Stomach (tissue), 9 donors: ENCODE results near the gene CD300E. TPM values are rescaled to one million over a fixed set of nuclear protein-coding genes. Genes with fewer than 3 reads are reported as not detected.
A peak's percentile ranks its signal among the peaks of the same experiment; 100 is the strongest.

Experiments
- DNase-seq, 2 donors: peaks; one replicate each; pipeline versions ENCODE4 v3.0.0 to v3.0.0-alpha.2; 2013 to 2019
- H3K27ac ChIP-seq, 5 donors: fragments of 200-600 bp in 4 of 5; sonication (generic) in 4 of 5; one replicate each; pipeline ENCODE4 v1.5.1; 2013 to 2019; ENCODE audit warnings: mild to moderate bottlenecking in 1 of 5, moderate library complexity in 1 of 5
- H3K27me3 ChIP-seq, 3 donors: fragments of 200-600 bp; sonication (generic); one replicate each; pipeline ENCODE4 v1.5.1; 2017 to 2019; ENCODE audit warnings: mixed run types in 1 of 3
- H3K36me3 ChIP-seq, 4 donors: fragments of 200-600 bp; sonication (generic); 1 replicate in 3 of 4; 2 replicates in 1 of 4; pipeline ENCODE4 v1.5.1; 2016 to 2019
- H3K4me1 ChIP-seq, 4 donors: fragments of 200-600 bp; sonication (generic); one replicate each; pipeline ENCODE4 v1.5.1; 2016 to 2019
- H3K4me3 ChIP-seq, 4 donors: fragments of 200-600 bp; sonication (generic) in 3 of 4; one replicate each; pipeline ENCODE4 v1.5.1; 2016 to 2019; ENCODE audit warnings: mild to moderate bottlenecking in 1 of 4
- H3K9me3 ChIP-seq, 4 donors: fragments of 200-600 bp; sonication (generic); one replicate each; pipeline ENCODE4 v1.5.1; 2016 to 2019
- EP300 ChIP-seq: sonication (generic); formaldehyde crosslinking; IDR thresholded peaks from one replicate; pipeline ENCODE4 v1.6.1; 2017; ENCODE audit warnings: antibody characterized with exemption
- POLR2A ChIP-seq, 4 donors: fragments of 450-650 bp; IDR thresholded peaks; one replicate each; pipeline ENCODE4 v1.6.1; 2016; ENCODE audit warnings: antibody characterized with exemption in 4 of 4, control low read depth in 2 of 4, mild to moderate bottlenecking in 1 of 4, moderate library complexity in 1 of 4
- POLR2AphosphoS5 ChIP-seq, 3 donors: sonication (generic); formaldehyde crosslinking; IDR thresholded peaks; one replicate each; pipeline ENCODE4 v1.6.1; 2016; ENCODE audit warnings: antibody characterized with exemption in 3 of 3
- WGBS, 5 donors: extraction: QIAGEN DNeasy Blood & Tissue Kit in 3 of 5; methylation state at CpG; one replicate each; pipeline versions ENCODE4 v1.1.5 to v1.1.7; 2013 to 2018; 5-methylcytosine and 5-hydroxymethylcytosine counted together
- intact Hi-C: fragments of 100-400 bp; cut with DNase I; formaldehyde crosslinking; loops from one replicate; pipeline ENCODE4 v1.15.1; 2023; ENCODE audit warnings: low total_unique reads
- polyA plus RNA-seq, 3 donors: library from polyadenylated mRNA; stranded (reverse); fragments of 200-250 nt; gene quantifications; one replicate each; pipeline ENCODE4 v1.2.3, GENCODE V29; 2013
- total RNA-seq, 5 donors: library from RNA; depleted of rRNA; stranded (reverse); fragments of >200 nt; gene quantifications; one replicate each; pipeline versions ENCODE4 v1.1.0 to v1.2.3, GENCODE V29; 2014 to 2016
- TF ChIP-seq, protein P1 (sequence below), 7 experiments: fragments of 450-650 bp in 4 of 7; fragments of 200-600 bp in 3 of 7; sonication (generic) in 3 of 7; IDR thresholded peaks; one replicate each; pipeline ENCODE4 v1.5.1; 2016 to 2019; ENCODE audit warnings: antibody characterized with exemption in 7 of 7, control low read depth in 2 of 7, mild to moderate bottlenecking in 1 of 7
- donor health status: healthy with polysubstance abuse.
- donor health status: Bipolar disorder and iron deficiency.
- donor health status: healthy.

The CD300E gene
- total and polyA plus RNA-seq, 8 donors, result 0.15 to 7.6 (median 0.37) TPM; not detected in 3

DNA sequence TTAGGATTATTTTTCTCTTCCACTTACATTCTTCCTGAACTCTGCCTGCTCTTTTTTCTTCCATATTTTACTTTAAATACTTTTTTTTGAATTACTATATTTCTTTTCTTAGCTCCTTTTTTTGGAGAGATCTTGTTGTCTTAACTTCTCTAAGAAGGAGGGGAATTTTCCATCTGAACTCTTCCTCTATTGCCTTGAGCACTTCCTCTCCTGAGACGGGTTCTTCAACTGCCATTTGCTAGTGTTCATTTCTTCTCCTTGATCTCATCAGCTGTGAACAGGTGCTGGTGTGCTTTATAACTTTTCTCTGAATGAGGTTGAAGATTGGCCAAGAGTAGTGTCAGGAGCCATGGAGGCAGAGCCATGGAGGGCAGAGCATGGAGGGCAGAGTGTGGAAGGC is 16.3 kb downstream of the CD300E start:
- Histone ChIP-seq H3K4me1 (peaks cover 0 to 12% (median 2%) of the 10 kb centered on the region in 4 donors), H3K27me3 (peaks cover 0 to 40% (median 5%) of the 10 kb centered on the region in 3 donors), H3K36me3 (no peaks in the 10 kb centered on the region), H3K4me3 (no peak overlapping the region), H3K9me3 (no peaks in the 10 kb centered on the region), H3K27ac (no peak overlapping the region)
- intact Hi-C loops, result no loop called here
- DNase-seq, result no peak
- TF ChIP-seq POLR2AphosphoS5 (IDR thresholded peaks at IDR 0.05) (no peak), POLR2A (IDR thresholded peaks at IDR 0.05) (no peak), EP300 (no peak)
- TF ChIP-seq, protein P1, sequence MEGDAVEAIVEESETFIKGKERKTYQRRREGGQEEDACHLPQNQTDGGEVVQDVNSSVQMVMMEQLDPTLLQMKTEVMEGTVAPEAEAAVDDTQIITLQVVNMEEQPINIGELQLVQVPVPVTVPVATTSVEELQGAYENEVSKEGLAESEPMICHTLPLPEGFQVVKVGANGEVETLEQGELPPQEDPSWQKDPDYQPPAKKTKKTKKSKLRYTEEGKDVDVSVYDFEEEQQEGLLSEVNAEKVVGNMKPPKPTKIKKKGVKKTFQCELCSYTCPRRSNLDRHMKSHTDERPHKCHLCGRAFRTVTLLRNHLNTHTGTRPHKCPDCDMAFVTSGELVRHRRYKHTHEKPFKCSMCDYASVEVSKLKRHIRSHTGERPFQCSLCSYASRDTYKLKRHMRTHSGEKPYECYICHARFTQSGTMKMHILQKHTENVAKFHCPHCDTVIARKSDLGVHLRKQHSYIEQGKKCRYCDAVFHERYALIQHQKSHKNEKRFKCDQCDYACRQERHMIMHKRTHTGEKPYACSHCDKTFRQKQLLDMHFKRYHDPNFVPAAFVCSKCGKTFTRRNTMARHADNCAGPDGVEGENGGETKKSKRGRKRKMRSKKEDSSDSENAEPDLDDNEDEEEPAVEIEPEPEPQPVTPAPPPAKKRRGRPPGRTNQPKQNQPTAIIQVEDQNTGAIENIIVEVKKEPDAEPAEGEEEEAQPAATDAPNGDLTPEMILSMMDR (IDR thresholded peaks at IDR 0.05), result no peak
- WGBS, 5 donors, result 52 to 66% (median 63%) methylated on average over 1 of the region's 1 CpG

DNA sequence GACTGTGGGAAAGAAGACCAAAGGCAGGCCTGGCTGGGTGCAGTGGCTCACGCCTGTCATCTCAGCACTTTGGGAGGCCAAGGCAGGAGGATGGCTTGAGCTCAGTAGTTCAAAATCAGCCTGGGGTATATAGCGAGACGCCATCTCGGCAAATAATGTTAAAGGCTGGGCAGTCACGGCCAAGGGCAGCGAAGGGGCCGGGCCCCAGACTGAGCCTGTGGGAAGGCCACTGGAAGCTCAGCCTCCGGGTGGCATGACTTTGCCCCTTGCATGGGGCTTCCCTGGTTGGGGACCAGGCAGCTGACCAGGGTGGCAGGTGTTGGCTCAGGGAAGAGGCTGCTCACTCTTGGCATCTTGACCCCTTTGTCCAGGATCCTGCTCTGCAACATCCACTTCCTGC is 17.5 kb downstream of the CD300E start:
- no peak for TF ChIP-seq POLR2A (IDR thresholded peaks at IDR 0.05)
- TF ChIP-seq EP300, result no peak
- TF ChIP-seq, protein P1 (IDR thresholded peaks at IDR 0.05), result no peak
- no peak for TF ChIP-seq POLR2AphosphoS5 (IDR thresholded peaks at IDR 0.05)
- H3K4me3 ChIP-seq, result no peak overlapping the region
- peaks cover 0 to 40% (median 5%) of the 10 kb centered on the region in 3 donors for H3K27me3 ChIP-seq
- 80 to 92% (median 87%) methylated on average over 8 of the region's 8 CpGs for WGBS, 5 donors
- DNase-seq, result no peak
- H3K4me1 ChIP-seq, result peaks cover 0 to 12% (median 2%) of the 10 kb centered on the region in 4 donors
- H3K9me3 ChIP-seq, result no peaks in the 10 kb centered on the region
- intact Hi-C loops, result no loop called here
- no peak overlapping the region for H3K27ac ChIP-seq
- no peaks in the 10 kb centered on the region for H3K36me3 ChIP-seq

DNA sequence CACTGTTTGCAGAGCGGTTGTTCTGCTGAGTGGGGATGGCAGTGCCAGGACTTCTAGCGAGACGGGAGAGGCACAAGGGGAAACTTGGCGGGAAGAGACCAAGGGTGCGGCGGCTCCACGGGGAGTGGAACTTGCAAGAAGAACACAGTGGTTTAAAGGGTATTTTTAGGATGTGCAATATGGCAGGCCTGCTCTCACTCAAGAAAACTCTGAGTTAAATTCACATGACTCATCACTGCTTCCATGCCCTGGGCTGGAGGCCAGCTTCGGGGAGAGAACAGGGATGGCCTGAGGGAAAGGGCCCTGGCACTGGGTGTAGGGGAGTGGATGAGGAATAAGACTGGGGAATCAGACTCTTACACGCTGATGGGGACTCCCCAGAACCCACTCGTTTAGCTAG is 18.2 kb downstream of the CD300E start:
- Histone ChIP-seq H3K27me3 (peaks cover 0 to 41% (median 5%) of the 10 kb centered on the region in 3 donors), H3K27ac (peak overlapping the region in 2 of 5 donors; percentile 24 to 51), H3K36me3 (no peaks in the 10 kb centered on the region), H3K4me3 (no peak overlapping the region), H3K9me3 (no peaks in the 10 kb centered on the region), H3K4me1 (peaks cover 0 to 12% (median 2%) of the 10 kb centered on the region in 4 donors)
- peak in 1 of 2 donors; percentile 56 for DNase-seq
- TF ChIP-seq POLR2A (IDR thresholded peaks at IDR 0.05) (no peak), POLR2AphosphoS5 (IDR thresholded peaks at IDR 0.05) (peak in 1 of 3 donors; percentile 46)
- 45 to 67% (median 53%) methylated on average over 10 of the region's 10 CpGs for WGBS, 5 donors
- intact Hi-C loops, result no loop called here

DNA sequence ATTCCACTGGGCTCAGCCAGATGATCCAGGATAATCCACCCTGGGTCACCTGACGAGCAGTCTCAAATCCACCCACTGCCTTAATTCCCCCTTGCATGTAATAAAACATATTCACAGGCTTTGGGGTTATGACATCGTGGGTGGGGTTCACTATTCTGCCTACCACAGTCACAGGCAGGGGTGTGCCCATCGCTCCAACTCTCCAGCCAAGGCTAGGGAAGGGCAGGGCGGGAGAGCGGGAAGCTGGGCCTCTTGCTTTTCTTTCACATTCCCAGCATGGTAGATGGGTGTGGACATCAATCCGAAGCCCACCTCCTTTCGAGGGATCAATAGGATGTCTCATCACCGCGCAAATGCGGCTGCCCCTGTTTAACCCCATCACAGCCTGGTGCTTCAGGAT is 18.8 kb downstream of the CD300E start:
- Histone ChIP-seq H3K27me3 (peaks cover 0 to 35% (median 5%) of the 10 kb centered on the region in 3 donors), H3K9me3 (no peaks in the 10 kb centered on the region), H3K27ac (peak overlapping the region in 2 of 5 donors; percentile 24 to 51), H3K36me3 (no peaks in the 10 kb centered on the region), H3K4me1 (peaks cover 0 to 12% (median 2%) of the 10 kb centered on the region in 4 donors), H3K4me3 (no peak overlapping the region)
- no peak for DNase-seq
- intact Hi-C loops, result no loop called here
- TF ChIP-seq POLR2A (IDR thresholded peaks at IDR 0.05) (no peak), POLR2AphosphoS5 (IDR thresholded peaks at IDR 0.05) (no peak), EP300 (no peak)
- TF ChIP-seq, protein P1 (IDR thresholded peaks at IDR 0.05), result no peak
- WGBS, 5 donors, result 67 to 71% (median 69%) methylated on average over 10 of the region's 10 CpGs

DNA sequence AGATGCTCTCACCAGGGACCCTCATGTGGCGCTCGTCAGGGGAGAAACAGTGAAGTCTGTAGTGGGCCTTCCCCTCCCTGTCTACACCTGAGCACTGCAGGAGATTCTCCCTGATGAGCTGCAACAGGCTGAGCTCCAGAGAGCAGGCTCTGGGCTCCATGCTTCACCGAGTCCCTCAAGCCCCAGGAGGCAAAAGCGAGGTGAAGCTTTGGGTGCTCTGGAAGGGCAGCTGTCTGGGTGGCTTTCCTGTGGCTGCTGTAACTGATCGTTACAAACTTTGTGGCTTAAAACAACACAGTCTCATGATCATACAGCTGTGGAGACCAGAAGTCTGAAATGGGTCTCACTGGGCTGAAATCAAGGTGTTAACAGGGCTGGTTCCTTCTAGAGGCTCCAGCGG is 19.3 kb downstream of the CD300E start:
- Histone ChIP-seq H3K4me3 (no peak overlapping the region), H3K27me3 (peaks cover 0 to 38% (median 5%) of the 10 kb centered on the region in 3 donors), H3K36me3 (no peaks in the 10 kb centered on the region), H3K4me1 (peaks cover 0 to 12% (median 2%) of the 10 kb centered on the region in 4 donors), H3K9me3 (no peaks in the 10 kb centered on the region), H3K27ac (no peak overlapping the region)
- intact Hi-C loops, result no loop called here
- WGBS, 5 donors, result 71 to 90% (median 82%) methylated on average over 2 to 6 of the region's 6 CpGs
- no peak for DNase-seq
- TF ChIP-seq POLR2A (IDR thresholded peaks at IDR 0.05) (no peak), EP300 (no peak), POLR2AphosphoS5 (IDR thresholded peaks at IDR 0.05) (no peak)
- TF ChIP-seq, protein P1 (IDR thresholded peaks at IDR 0.05), result no peak
